K562 (cell line): ENCODE measurements around the gene CCDC138. TPM values are rescaled to one million over a fixed set of nuclear protein-coding genes. Genes with fewer than 3 reads are reported as not detected.

Experiments
- ATAC-seq: fragments of 200-7000 bp; cut with Tn5 transposase; 3 replicates; pipeline ENCODE4 v1.9.1; 2020; ENCODE audit warnings: moderate library complexity
- BruUV-seq: library from RNA; stranded (reverse); fragments of 400-500 nt; replicated peaks from 2 replicates; lab custom pipeline; 2021; lab: Mats Ljungman, UMichigan
- CTCF ChIA-PET: fragments of 300-600 bp; formaldehyde crosslinking; extraction: SDS; loops from one replicate; lab custom pipeline; 2021; ENCODE audit warnings: low intra/inter-chr PET ratio; lab: Yijun Ruan, JAX
- POLR2A ChIA-PET: fragments of 300-600, 350-650 bp; sonication (Branson Sonifier 250); formaldehyde crosslinking; extraction: SDS; loops from one replicate; lab custom pipeline; 2021; ENCODE audit warnings: antibody characterized with exemption, inconsistent platforms; lab: Yijun Ruan, JAX
- DNase-seq, 4 experiments: peaks; one replicate each; pipeline versions ENCODE4 v3.0.0 to v3.0.0-alpha.2; 2011 to 2018; ENCODE audit warnings: low spot score in 3 of 4, mixed read lengths in 3 of 4; ENCODE audit errors: extremely low read depth in 1 of 4
- FAIRE-seq: peaks from 2 replicates; lab custom pipeline; 2011; peaks lifted over from hg19 to GRCh38; lab: Jason Lieb, UNC
- H2AFZ ChIP-seq: 2 replicates; pipeline ENCODE4 v1.6.0; 2011; ENCODE audit warnings: low read depth, low read length, control low read depth, inconsistent platforms
- H3K27ac ChIP-seq: fragments of 200-600 bp; 3 replicates; pipeline ENCODE4 v1.8.0; 2011; ENCODE audit warnings: low read depth, mild to moderate bottlenecking, control low read depth, inconsistent platforms, low read length, moderate library complexity, mixed read lengths; ENCODE audit errors: extremely low read depth
- H3K27me3 ChIP-seq, 2 experiments: fragments of 300-600 bp in 1 of 2; 2 replicates in 1 of 2; 3 replicates in 1 of 2; pipeline versions ENCODE4 v1.6.0 to v1.8.0; 2011; ENCODE audit warnings: inconsistent platforms in 2 of 2, low read length in 2 of 2, mild to moderate bottlenecking in 1 of 2, mixed read lengths in 1 of 2, moderate library complexity in 1 of 2; ENCODE audit not compliant: control insufficient read depth in 2 of 2, insufficient read depth in 2 of 2
- H3K36me3 ChIP-seq: fragments of 300-600 bp; 3 replicates; pipeline ENCODE4 v1.8.0; 2011; ENCODE audit warnings: mild to moderate bottlenecking, low read length, inconsistent platforms; ENCODE audit not compliant: control insufficient read depth, insufficient read depth
- H3K4me1 ChIP-seq, 2 experiments: fragments of 200-600 bp in 1 of 2; replicated peaks in 1 of 2; 2 replicates in 1 of 2; 3 replicates in 1 of 2; pipeline versions ENCODE4 v1.5.1 to v1.8.0; 2011; ENCODE audit warnings: inconsistent platforms in 2 of 2, low read length in 2 of 2, mild to moderate bottlenecking in 1 of 2, mixed read lengths in 1 of 2, moderate library complexity in 1 of 2; ENCODE audit not compliant: control insufficient read depth in 2 of 2, insufficient read depth in 2 of 2
- H3K4me2 ChIP-seq: 2 replicates; pipeline ENCODE4 v1.6.1; 2011; ENCODE audit warnings: low read length, control low read depth, inconsistent platforms, mixed read lengths; ENCODE audit not compliant: insufficient read depth
- H3K4me3 ChIP-seq: fragments of 200-600 bp; sonication (generic), shearing (Covaris generic); 2 replicates; pipeline ENCODE4 v1.5.1; 2016; ENCODE audit warnings: control low read depth, inconsistent platforms
- H3K79me2 ChIP-seq: fragments of 200-600 bp; 3 replicates; pipeline ENCODE4 v1.8.0; 2011; ENCODE audit warnings: low read length, inconsistent platforms; ENCODE audit not compliant: control insufficient read depth, insufficient read depth
- H3K9ac ChIP-seq, 2 experiments: 2 replicates each; pipeline versions ENCODE4 v1.6.0 to v1.6.1; 2011; ENCODE audit warnings: low read depth in 2 of 2, low read length in 2 of 2, control low read depth in 1 of 2, inconsistent platforms in 1 of 2, mild to moderate bottlenecking in 1 of 2, mixed read lengths in 1 of 2; ENCODE audit not compliant: insufficient read depth in 1 of 2
- H3K9me1 ChIP-seq: one replicate; pipeline ENCODE4 v1.6.0; 2011; ENCODE audit warnings: inconsistent platforms, mild to moderate bottlenecking, low read length, moderate library complexity; ENCODE audit not compliant: control insufficient read depth, insufficient read depth
- H3K9me3 ChIP-seq: replicated peaks from 2 replicates; pipeline ENCODE4 v1.5.1; 2011; ENCODE audit warnings: low read depth, low read length, inconsistent platforms; ENCODE audit not compliant: control insufficient read depth, insufficient read depth
- H4K20me1 ChIP-seq: replicated peaks from 2 replicates; pipeline ENCODE4 v1.6.1; 2011; ENCODE audit warnings: low read length, inconsistent platforms, mixed read lengths; ENCODE audit not compliant: control insufficient read depth, insufficient read depth
- CTCFL ChIP-seq: IDR thresholded peaks from 2 replicates; pipeline ENCODE4 v1.6.1; 2011; ENCODE audit warnings: borderline replicate concordance, low read depth, mild to moderate bottlenecking, moderate library complexity, low read length; ENCODE audit not compliant: insufficient read depth, poor library complexity, severe bottlenecking
- EWSR1 ChIP-seq: fragments of 450-650 bp; IDR thresholded peaks from 2 replicates; pipeline ENCODE4 v1.6.1; 2018; ENCODE audit warnings: borderline replicate concordance, mild to moderate bottlenecking, low read depth, moderate library complexity; ENCODE audit not compliant: partially characterized antibody
- HNRNPK ChIP-seq: fragments of 200-400 bp; formaldehyde crosslinking; IDR thresholded peaks from one replicate; pipeline ENCODE4 v1.6.1; 2018; ENCODE audit warnings: mild to moderate bottlenecking, low read depth, low read length; ENCODE audit not compliant: poor library complexity, severe bottlenecking
- KDM4B ChIP-seq, 2 experiments: fragments of 450-650 bp in 1 of 2; sonication (generic) in 1 of 2; IDR thresholded peaks; 2 replicates each; pipeline ENCODE4 v1.6.1; 2016 to 2017; ENCODE audit warnings: borderline replicate concordance in 2 of 2, antibody characterized with exemption in 1 of 2, low read depth in 1 of 2, mild to moderate bottlenecking in 1 of 2
- MTF1 ChIP-seq: fragments of 250-450 bp; sonication (Bioruptor Pico); IDR thresholded peaks from 2 replicates; pipeline ENCODE4 v1.9.0; 2021; ENCODE audit warnings: moderate library complexity, mild to moderate bottlenecking, inconsistent platforms, borderline replicate concordance
- PKNOX1 ChIP-seq: fragments of 450-650 bp; IDR thresholded peaks from 2 replicates; pipeline ENCODE4 v1.6.1; 2016
- TAF1 ChIP-seq: IDR thresholded peaks from 2 replicates; pipeline ENCODE4 v1.6.1; 2011; ENCODE audit warnings: mild to moderate bottlenecking, low read length, moderate library complexity; ENCODE audit not compliant: insufficient read depth, control insufficient read depth, severe bottlenecking; ENCODE audit errors: extremely low read depth
- TBP ChIP-seq: optimal IDR thresholded peaks from 2 replicates; pipeline ENCODE3; 2011; ENCODE audit warnings: low read depth, low read length, improper control_type of control experiment
- VEZF1 ChIP-seq: fragments of 200-800 bp; sonication (Bioruptor generic); IDR thresholded peaks from 2 replicates; pipeline ENCODE4 v1.6.1; 2017; ENCODE audit warnings: missing genetic modification characterization, missing compliant biosample characterization
- ZNF143 ChIP-seq: sonication (generic); formaldehyde crosslinking; IDR thresholded peaks from 2 replicates; pipeline ENCODE4 v1.9.0; 2022; ENCODE audit warnings: mild to moderate bottlenecking, missing genetic modification reagents
- ZNF280B ChIP-seq: fragments of 250-450 bp; sonication (Bioruptor Pico); IDR thresholded peaks from 2 replicates; pipeline ENCODE4 v1.5.1; 2021; ENCODE audit warnings: mild to moderate bottlenecking
- ZNF511 ChIP-seq: sonication (generic); formaldehyde crosslinking; IDR thresholded peaks from 2 replicates; pipeline ENCODE4 v1.8.0; 2022; ENCODE audit warnings: mild to moderate bottlenecking, missing genetic modification reagents
- WGBS: fragments of 100-300 bp; shearing (Covaris generic); methylation state at CpG from one replicate; pipeline ENCODE4 v1.1.6; 2016; ENCODE audit warnings: low coverage, mixed read lengths; ENCODE audit not compliant: insufficient coverage; ENCODE audit errors: missing lambda C conversion rate; 5-methylcytosine and 5-hydroxymethylcytosine counted together
- in situ Hi-C: fragments of 300-500 bp; cut with MboI; formaldehyde crosslinking; loops from 4 replicates; pipeline ENCODE4 v1.15.0; 2018; ENCODE audit warnings: inconsistent platforms, mixed read lengths
- intact Hi-C: fragments of 100-400 bp; cut with micrococcal nuclease; formaldehyde crosslinking; loops from 2 replicates; pipeline ENCODE4 v1.14.2; 2022
- polyA plus RNA-seq, 8 experiments: library from polyadenylated mRNA; depleted of rRNA in 4 of 8; stranded (reverse) in 5 of 8; unstranded in 3 of 8; fragments of >200 nt; fragmentation: Nextera tagmentation in 2 of 8; fragmentation: Illumina TruSeq in 1 of 8; extraction: Ambion mirVana in 2 of 8; extraction: Trizol in 1 of 8; gene quantifications; 2 replicates each; pipeline versions ENCODE4 v1.2.1 to v1.2.3, GENCODE V29; 2011 to 2014; ENCODE audit warnings: inconsistent platforms in 1 of 8, missing spikeins in 1 of 8
- total RNA-seq, 7 experiments: library from RNA; depleted of rRNA in 6 of 7; stranded (reverse); fragments of >200 nt in 6 of 7; fragmentation: Illumina TruSeq in 2 of 7; extraction: Trizol in 2 of 7; gene quantifications; 2 replicates each; pipeline versions ENCODE4 v1.2.1 to v1.2.3, GENCODE V29; 2011 to 2021; ENCODE audit warnings: low replicate concordance in 1 of 7

The CCDC138 gene
- total and polyA plus RNA-seq, 9 of the 15 experiments (the other 6 are each of a cell fraction or from before 2014, with no cell fraction given): 17.5 to 44.6 (median 26.7) TPM

GRCh38 chr2:108924580-108925251, 138.1 kb downstream of the CCDC138 start (continued):
- TF ChIP-seq ZNF280B (CRISPR knock-in tag) (no peak), MTF1 (CRISPR knock-in tag) (no peak), CTCFL (no peak)

GRCh38 chr2:108925286-108925685, 138.7 kb downstream of the CCDC138 start:
- in situ Hi-C loops (no loop called here), intact Hi-C loops (no loop called here)
- Histone ChIP-seq H2AFZ (no peak overlapping the region), H3K36me3 (no peaks in the 10 kb centered on the region), H3K4me3 (no peak overlapping the region), H3K9me1 (no peaks in the 10 kb centered on the region), H3K79me2 (no peaks in the 10 kb centered on the region), H3K27me3 (peaks cover 34 to 96% of the 10 kb centered on the region in 2 experiments; a peak in 4 of 5 replicates), H3K4me1 (no peaks in the 10 kb centered on the region), H4K20me1 (peaks cover 11% of the 10 kb centered on the region; the same call in 1 of the 2 replicates), H3K27ac (no peak overlapping the region), H3K9ac (no peak overlapping the region), H3K9me3 (no peaks in the 10 kb centered on the region), H3K4me2 (no peak overlapping the region)
- no peak for FAIRE-seq
- ATAC-seq: no peak
- ChIA-PET CTCF (no interaction called here), POLR2A (no interaction called here)
- no TSS peak for BruUV-seq
- DNase-seq: no peak
- 0% methylated on average over 5 of the region's 6 CpGs for WGBS
- TF ChIP-seq TAF1: no peak
- TF ChIP-seq TBP: no peak
- no peak for TF ChIP-seq VEZF1
- no peak for TF ChIP-seq EWSR1
- TF ChIP-seq ZNF511 (CRISPR knock-in tag): no peak
- no peak for TF ChIP-seq ZNF143 (CRISPR knock-in tag)
- TF ChIP-seq KDM4B (IDR thresholded peaks at IDR 0.05; ENCODE audit: borderline replicate concordance in 2 of 2, low read depth in 1 of 2): no peak
- TF ChIP-seq HNRNPK: no peak
- no peak for TF ChIP-seq PKNOX1
